Astrocyte of the spinal cord (primary cell): ENCODE results near the gene CGB3.
"Not testable (repeated sequence)": the region's sequence is repeated elsewhere in the genome, so short reads cannot be mapped to it uniquely, and the experiment has no call there.

Experiments
- DNase-seq: peaks from one replicate; pipeline ENCODE4 v3.0.0; 2011; ENCODE audit warnings: low read depth, low spot score
- H3K4me3 ChIP-seq: 2 replicates; pipeline ENCODE4 v1.5.1; 2011; ENCODE audit warnings: low read depth, mild to moderate bottlenecking, low read length, moderate library complexity
- CTCF ChIP-seq: IDR thresholded peaks from 2 replicates; pipeline ENCODE4 v1.5.1; 2012; ENCODE audit warnings: low read depth, mild to moderate bottlenecking, low read length, inconsistent platforms
- in situ Hi-C: cut with HindIII; loops from 2 replicates; pipeline ENCODE4 v1.10.0; 2017; ENCODE audit warnings: low sequenced_read_pairs

The CGB3 gene

DNA sequence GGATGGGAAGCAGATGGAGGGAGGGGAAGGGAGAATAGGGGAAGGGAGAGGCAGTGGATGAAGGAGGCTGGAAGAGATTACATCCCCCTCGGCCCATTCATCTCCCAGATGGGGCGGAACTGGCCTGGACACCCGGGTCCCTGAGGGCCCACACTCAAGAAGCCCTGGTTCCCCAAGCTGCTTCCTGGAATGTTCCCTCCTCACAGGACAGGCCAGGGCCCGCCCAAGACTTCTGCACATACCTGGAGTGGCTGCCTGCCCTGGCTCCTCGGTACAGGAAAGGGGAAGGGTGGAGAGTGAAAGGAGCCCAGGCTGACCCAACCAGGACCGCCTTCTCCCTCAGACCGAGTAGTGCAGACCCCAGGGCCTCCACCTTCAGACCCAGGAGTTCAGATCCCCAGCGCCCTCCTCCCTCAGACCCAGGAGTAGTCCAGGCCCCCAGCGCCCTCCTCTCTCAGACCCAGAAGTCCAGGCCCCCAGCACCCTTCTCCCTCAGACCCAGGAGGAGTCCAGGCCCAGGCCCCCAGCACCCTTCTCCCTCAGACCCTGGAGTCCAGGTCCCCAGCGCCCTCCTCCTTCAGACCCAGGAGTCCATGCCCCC lies 40.0 kb upstream of the CGB3 start:
- in situ Hi-C loops, result no loop called here
- no peak for TF ChIP-seq CTCF
- DNase-seq, result no peak
- H3K4me3 ChIP-seq, result no peak overlapping the region

DNA sequence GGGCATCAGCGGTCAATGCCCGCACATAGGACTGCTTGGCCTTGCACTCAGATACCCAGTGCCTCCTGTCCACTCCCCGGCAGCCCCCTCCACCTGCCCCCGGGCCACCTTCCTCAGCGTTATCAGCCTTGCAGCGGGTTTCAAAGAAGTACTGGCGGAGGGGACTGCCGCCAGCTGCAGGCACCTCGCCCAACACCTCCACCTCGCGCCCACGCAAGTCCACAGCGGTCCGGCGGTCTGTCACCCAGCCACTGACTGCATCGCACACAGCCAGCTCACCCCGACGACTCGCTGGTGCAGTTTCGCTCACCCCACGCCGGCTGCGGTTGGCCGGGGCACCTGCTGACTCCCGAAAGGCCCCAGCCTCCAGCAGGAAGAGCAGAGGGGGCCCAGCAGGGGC lies 37.3 kb upstream of the CGB3 start:
- no peak overlapping the region for H3K4me3 ChIP-seq
- in situ Hi-C loops, result no loop called here
- TF ChIP-seq CTCF, result no peak
- DNase-seq, result no peak

GRCh38 chr19:49061000-49061399 lies 36.9 kb upstream of the CGB3 start:
- DNase-seq, result no peak
- in situ Hi-C loops, result no loop called here
- H3K4me3 ChIP-seq, result no peak overlapping the region
- no peak for TF ChIP-seq CTCF

- no peak for TF ChIP-seq CTCF
- no peak for DNase-seq
- in situ Hi-C loops, result no loop called here
- H3K4me3 ChIP-seq, result no peak overlapping the region
Measured at GRCh38 chr19:49059053-49059452, 34.9 kb upstream of the CGB3 start.

- peak; percentile 35 for DNase-seq
- H3K4me3 ChIP-seq, result no peak overlapping the region
- no peak for TF ChIP-seq CTCF
- in situ Hi-C loops, result no loop called here
Measured at GRCh38 chr19:49058562-49058961, 34.4 kb upstream of the CGB3 start.

DNA sequence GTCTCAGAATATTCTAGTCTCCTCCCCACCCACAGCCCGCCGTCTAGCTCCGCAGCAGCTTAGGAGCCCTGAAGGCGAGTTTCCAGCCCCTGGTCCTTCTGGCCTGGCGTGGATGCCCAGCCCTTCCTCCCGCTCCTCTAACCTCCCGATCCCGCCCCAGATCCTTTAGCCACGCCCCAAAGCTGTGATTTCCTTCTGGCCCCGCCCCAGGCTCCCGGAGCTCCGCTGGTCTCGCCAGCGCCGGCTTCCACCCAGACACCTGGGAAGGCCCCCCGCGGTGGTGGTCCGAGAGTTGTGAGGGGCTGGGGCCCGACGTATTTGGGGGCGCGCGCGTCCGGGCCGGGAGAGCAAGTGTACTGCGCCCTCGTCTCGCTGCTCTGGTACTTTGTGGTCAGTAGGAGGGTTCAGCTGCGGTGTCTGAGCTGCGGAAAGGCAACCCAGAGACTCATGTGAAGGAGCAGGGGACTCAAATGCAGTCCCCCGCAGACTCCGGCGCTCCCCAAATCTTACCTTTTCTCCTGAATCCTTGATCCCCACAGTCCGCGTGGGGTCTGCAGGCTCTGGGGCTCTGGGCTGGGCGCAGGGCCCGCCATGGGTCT lies 33.6 kb upstream of the CGB3 start, which contains the start of gene CGB7:
CGB7 (minus strand) TSS at position 114 of the 599 bp plus-strand sequence. CDS start 2,374 bp downstream, outside the sequence.
- in situ Hi-C loops, result no loop called here
- TF ChIP-seq CTCF, result no peak
- peak within 1 kb of the TSS; percentile 53 for H3K4me3 ChIP-seq
- peak; percentile 59 for DNase-seq

DNA sequence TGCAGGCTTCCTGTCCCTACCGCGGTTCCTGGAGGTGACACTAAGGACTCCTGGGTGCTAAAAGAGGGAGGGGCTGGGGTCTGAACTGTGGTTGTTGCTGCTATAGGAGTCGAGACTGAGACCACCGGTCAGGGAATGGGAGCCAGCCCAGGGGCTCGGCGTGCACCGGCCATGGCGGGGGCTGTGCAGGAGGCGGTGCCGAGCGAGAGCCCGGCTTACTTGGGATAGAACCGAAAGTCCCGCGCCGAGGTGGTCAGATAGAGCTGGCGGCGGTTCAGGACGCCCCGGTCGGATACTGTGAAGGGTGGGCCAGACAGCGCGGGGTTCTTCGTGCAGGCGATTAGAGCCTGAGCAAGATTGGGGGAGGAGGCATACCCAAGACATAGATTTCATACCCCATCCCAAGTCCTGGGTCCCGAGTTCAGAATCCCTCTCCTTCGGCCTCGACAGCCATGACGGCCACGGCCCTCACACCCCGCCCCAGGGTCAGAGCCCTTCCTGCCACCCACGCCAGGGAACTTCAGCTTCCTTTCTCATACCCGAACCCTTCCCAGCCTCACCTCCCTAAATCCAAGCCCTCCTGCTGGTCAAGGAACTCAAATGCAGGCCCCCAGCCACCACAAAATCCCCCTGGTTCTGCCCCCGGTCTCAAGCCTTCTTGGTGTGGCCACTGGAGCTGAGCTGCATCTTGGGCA lies 32.9 kb upstream of the CGB3 start:
- in situ Hi-C loops, DNase-seq: not testable (repeated sequence)
- peak overlapping the region; percentile 53 for H3K4me3 ChIP-seq
